Breast epithelium (tissue), 4 donors: ENCODE data around the gene COQ9. TPM values are rescaled to one million over a fixed set of nuclear protein-coding genes. Genes with fewer than 3 reads are reported as not detected.

ENCODE experiments used
- DNase-seq, 2 donors: peaks; one replicate each; pipeline ENCODE4 v3.0.0-alpha.2; 2019; ENCODE audit warnings: low spot score in 2 of 2
- H3K27ac ChIP-seq, 2 donors: fragments of 200-600 bp; sonication (generic) in 1 of 2; one replicate each; pipeline ENCODE4 v1.5.1; 2016 to 2019; ENCODE audit warnings: mild to moderate bottlenecking in 1 of 2
- H3K27me3 ChIP-seq, 2 donors: fragments of 200-600 bp; sonication (generic) in 1 of 2; one replicate each; pipeline versions ENCODE4 v1.5.1 to v1.6.0; 2017 to 2019; ENCODE audit warnings: control low read depth in 1 of 2, mild to moderate bottlenecking in 1 of 2
- H3K36me3 ChIP-seq: fragments of 200-600 bp; one replicate; pipeline ENCODE4 v1.5.1; 2019
- H3K4me1 ChIP-seq, 2 donors: fragments of 200-600 bp; sonication (generic); one replicate each; pipeline ENCODE4 v1.5.1; 2016 to 2019; ENCODE audit warnings: control low read depth in 1 of 2
- H3K4me3 ChIP-seq, 3 donors: fragments of 200-600 bp; sonication (generic); 1 replicate in 2 of 3; 2 replicates in 1 of 3; pipeline ENCODE4 v1.5.1; 2016 to 2019; ENCODE audit warnings: mild to moderate bottlenecking in 3 of 3, moderate library complexity in 2 of 3
- H3K9me3 ChIP-seq, 2 donors: fragments of 200-600 bp; sonication (generic) in 1 of 2; one replicate each; pipeline ENCODE4 v1.5.1; 2016 to 2019; ENCODE audit warnings: control low read depth in 1 of 2
- POLR2A ChIP-seq: fragments of 450-650 bp; IDR thresholded peaks from one replicate; pipeline ENCODE4 v1.6.1; 2016; ENCODE audit warnings: antibody characterized with exemption, mild to moderate bottlenecking, moderate library complexity
- POLR2AphosphoS5 ChIP-seq, 3 donors: sonication (generic); formaldehyde crosslinking; IDR thresholded peaks; one replicate each; pipeline ENCODE4 v1.6.1; 2017; ENCODE audit warnings: antibody characterized with exemption in 3 of 3
- intact Hi-C: fragments of 100-400 bp; cut with DNase I; formaldehyde crosslinking; loops from one replicate; pipeline ENCODE4 v1.15.1; 2023; ENCODE audit warnings: low total_unique reads
- total RNA-seq, 3 donors: library from RNA; depleted of rRNA; stranded (reverse); fragments of >200 nt; gene quantifications; one replicate each; pipeline ENCODE4 v1.1.0, GENCODE V29; 2016
- TF ChIP-seq, protein P1 (sequence below), 3 donors: fragments of 450-650 bp; IDR thresholded peaks; one replicate each; pipeline ENCODE4 v1.5.1; 2016 to 2017; ENCODE audit warnings: antibody characterized with exemption in 3 of 3, mild to moderate bottlenecking in 3 of 3, moderate library complexity in 3 of 3

Gene COQ9
- total RNA-seq, 3 donors from 2014 or later = 36.0 to 42.6 (median 40.7) TPM

DNA sequence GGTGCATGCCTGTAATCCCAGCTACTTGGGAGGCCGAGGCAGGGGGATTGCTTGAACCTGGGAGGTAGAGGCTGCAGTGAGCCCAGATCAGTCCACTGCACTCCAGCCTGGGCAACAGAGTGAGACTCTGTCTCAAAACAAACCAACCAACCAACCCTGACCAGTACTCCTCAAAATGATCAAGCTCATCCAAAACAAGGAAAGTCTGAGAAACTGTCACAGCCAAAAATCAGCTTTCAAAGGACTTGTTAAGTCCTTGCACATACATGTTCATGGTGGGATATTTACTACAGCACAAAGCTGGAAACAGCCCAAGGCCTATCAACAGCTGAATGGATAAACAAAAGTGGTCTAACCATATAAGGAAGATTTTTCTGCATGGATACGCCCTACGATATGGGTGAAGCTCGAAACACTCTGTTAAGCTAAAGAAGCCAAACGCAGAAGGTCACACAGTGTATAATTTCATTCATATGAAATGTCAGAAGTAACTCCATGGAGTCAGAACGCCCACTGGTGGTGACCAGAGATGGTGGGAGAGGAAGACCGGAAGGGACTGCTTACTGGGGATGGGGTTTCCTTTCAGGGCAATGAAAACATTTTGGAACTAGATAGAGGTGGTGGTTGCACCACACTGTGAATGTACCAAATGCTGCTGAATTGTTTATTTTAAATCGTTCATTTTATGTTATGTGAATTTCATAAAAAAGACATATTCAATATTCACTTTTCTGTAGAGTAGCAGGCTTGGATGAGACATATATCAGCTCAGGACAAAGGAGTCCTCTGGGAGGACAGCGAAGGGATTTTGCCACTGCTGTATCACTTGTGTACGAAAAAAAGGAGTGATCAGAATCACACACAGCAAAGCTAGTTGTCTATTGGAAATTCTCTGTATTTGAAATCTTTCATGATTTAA lies 25.0 kb upstream of the COQ9 start:
- DNase-seq = no peak
- peaks cover 6 to 11% of the 10 kb centered on the region in 2 donors for H3K4me1 ChIP-seq
- no peaks in the 10 kb centered on the region for H3K27me3 ChIP-seq
- H3K27ac ChIP-seq = no peak overlapping the region
- H3K4me3 ChIP-seq = no peak overlapping the region
- TF ChIP-seq POLR2A = no peak
- peak in 1 of 3 donors; percentile 21 for TF ChIP-seq POLR2AphosphoS5 (IDR thresholded peaks at IDR 0.05)
- TF ChIP-seq, protein P1, sequence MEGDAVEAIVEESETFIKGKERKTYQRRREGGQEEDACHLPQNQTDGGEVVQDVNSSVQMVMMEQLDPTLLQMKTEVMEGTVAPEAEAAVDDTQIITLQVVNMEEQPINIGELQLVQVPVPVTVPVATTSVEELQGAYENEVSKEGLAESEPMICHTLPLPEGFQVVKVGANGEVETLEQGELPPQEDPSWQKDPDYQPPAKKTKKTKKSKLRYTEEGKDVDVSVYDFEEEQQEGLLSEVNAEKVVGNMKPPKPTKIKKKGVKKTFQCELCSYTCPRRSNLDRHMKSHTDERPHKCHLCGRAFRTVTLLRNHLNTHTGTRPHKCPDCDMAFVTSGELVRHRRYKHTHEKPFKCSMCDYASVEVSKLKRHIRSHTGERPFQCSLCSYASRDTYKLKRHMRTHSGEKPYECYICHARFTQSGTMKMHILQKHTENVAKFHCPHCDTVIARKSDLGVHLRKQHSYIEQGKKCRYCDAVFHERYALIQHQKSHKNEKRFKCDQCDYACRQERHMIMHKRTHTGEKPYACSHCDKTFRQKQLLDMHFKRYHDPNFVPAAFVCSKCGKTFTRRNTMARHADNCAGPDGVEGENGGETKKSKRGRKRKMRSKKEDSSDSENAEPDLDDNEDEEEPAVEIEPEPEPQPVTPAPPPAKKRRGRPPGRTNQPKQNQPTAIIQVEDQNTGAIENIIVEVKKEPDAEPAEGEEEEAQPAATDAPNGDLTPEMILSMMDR (IDR thresholded peaks at IDR 0.05) = peak in 2 of 3 donors; percentile 63 to 73
- no peaks in the 10 kb centered on the region for H3K9me3 ChIP-seq
- no peaks in the 10 kb centered on the region for H3K36me3 ChIP-seq
- intact Hi-C loops = loop anchor here (5.0 kb wide), 1 partner anchor 235 kb away; the partner anchor contains the start of genes PSME3IP1 and RSPRY1

DNA sequence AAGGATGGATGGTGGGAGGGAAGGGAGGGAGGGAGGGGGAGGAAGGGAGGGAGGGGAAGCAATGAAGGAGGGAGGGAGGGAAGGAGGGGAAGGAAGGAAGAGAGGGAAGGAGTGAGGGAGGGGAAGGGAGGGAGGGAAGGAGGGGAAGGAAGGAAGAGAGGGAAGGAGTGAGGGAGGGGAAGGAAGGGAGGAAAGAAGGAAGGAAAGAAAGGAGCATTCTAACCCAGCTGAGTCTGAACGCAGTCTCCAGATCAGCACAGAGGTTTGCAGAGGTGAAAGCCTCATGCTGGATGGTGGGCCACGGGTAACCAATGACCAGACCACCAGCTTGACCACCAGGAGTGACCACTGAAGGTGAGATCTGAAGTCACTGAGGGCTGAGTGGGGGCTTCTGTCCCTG lies 24.1 kb upstream of the COQ9 start:
- DNase-seq = no peak
- H3K4me1 ChIP-seq = peaks cover 6 to 11% of the 10 kb centered on the region in 2 donors
- no peaks in the 10 kb centered on the region for H3K9me3 ChIP-seq
- H3K27ac ChIP-seq = no peak overlapping the region
- no peak overlapping the region for H3K4me3 ChIP-seq
- H3K27me3 ChIP-seq = no peaks in the 10 kb centered on the region
- TF ChIP-seq, protein P1 (IDR thresholded peaks at IDR 0.05) = no peak
- no peak for TF ChIP-seq POLR2A
- no peak for TF ChIP-seq POLR2AphosphoS5 (IDR thresholded peaks at IDR 0.05)
- H3K36me3 ChIP-seq = no peaks in the 10 kb centered on the region
- intact Hi-C loops = loop anchor here (5.0 kb wide), 1 partner anchor 236 kb away; the partner anchor contains the start of genes PSME3IP1 and RSPRY1

DNA sequence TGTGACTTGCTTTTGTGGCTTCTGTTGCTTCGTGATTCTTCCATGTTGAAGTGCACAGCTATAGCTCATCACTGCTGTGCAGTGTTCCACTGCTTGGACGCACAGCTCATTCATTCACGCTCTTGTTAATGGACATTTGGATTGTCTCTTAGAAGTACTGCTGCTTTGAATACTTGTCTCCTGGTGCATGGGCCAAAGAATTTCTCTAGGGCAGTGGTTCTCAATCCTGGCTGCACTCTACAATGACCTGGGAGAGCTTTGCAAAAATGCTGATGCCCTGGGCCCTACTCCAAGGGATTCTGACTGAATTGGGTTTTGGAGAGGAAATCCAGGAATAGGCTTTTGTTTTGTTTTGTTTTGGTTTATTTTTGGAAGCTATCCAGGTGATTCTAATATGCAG lies 22.7 kb upstream of the COQ9 start:
- intact Hi-C loops = loop anchor here (5.0 kb wide), 1 partner anchor 237 kb away; the partner anchor contains the start of genes PSME3IP1 and RSPRY1
- Histone ChIP-seq H3K4me3 (no peak overlapping the region), H3K4me1 (peaks cover 0 to 4% of the 10 kb centered on the region in 2 donors), H3K27me3 (no peaks in the 10 kb centered on the region), H3K9me3 (no peaks in the 10 kb centered on the region), H3K27ac (peak overlapping the region; percentile 12 to 36), H3K36me3 (no peaks in the 10 kb centered on the region)
- no peak for DNase-seq
- no peak for TF ChIP-seq POLR2AphosphoS5 (IDR thresholded peaks at IDR 0.05)
- TF ChIP-seq, protein P1 (IDR thresholded peaks at IDR 0.05) = no peak
- TF ChIP-seq POLR2A = no peak

DNA sequence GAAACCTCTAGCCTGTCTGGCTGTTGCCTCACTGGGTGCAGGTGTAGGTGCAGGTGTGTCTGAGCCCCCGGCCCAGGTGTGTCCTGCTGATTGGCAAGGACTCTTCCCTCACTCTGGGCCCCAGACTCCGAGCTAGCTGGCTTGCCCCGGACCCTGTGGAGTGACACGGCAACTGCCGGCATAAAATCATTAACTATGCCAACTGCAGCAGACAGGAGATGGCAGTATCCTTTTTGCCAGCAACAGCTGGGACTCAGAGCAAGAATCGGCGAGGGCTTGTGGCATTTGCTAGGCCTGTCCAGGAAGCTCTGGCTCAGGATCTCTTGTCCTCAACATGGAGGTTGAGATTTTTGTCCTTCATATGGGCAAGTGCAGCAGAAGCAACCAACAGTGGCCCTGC lies 20.9 kb upstream of the COQ9 start:
- H3K4me3 ChIP-seq = no peak overlapping the region
- no peak for TF ChIP-seq POLR2AphosphoS5 (IDR thresholded peaks at IDR 0.05)
- TF ChIP-seq, protein P1 (IDR thresholded peaks at IDR 0.05) = no peak
- no peak for TF ChIP-seq POLR2A
- intact Hi-C loops = no loop called here
- no peaks in the 10 kb centered on the region for H3K27me3 ChIP-seq
- DNase-seq = no peak
- H3K9me3 ChIP-seq = no peaks in the 10 kb centered on the region
- H3K4me1 ChIP-seq = peaks cover 0 to 4% of the 10 kb centered on the region in 2 donors
- no peak overlapping the region for H3K27ac ChIP-seq
- H3K36me3 ChIP-seq = peaks cover 9% of the 10 kb centered on the region

DNA sequence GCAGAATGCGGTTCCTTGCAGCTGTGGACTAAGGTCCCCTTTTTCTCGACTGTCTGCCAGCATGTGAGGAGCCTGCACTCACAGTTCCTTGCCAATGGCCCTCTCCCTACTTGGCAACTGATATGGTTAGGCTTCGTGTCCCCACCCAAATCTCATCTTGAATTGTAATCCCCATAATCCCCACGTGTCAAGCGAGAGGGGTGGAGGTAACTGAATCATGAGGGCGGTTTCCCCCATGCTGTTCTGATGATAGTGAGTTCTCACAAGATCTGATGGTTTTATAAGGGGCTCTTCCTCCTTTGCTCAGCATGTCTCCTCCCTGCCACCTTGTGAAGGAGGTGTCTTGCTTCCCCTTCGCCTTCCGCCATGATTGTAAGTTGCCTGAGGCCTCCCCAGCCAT lies 20.0 kb upstream of the COQ9 start:
- H3K36me3 ChIP-seq = peaks cover 13% of the 10 kb centered on the region
- H3K4me1 ChIP-seq = peaks cover 0 to 4% of the 10 kb centered on the region in 2 donors
- H3K27ac ChIP-seq = no peak overlapping the region
- no peak overlapping the region for H3K4me3 ChIP-seq
- DNase-seq = no peak
- TF ChIP-seq, protein P1 (IDR thresholded peaks at IDR 0.05) = no peak
- TF ChIP-seq POLR2A (no peak), POLR2AphosphoS5 (IDR thresholded peaks at IDR 0.05) (no peak)
- no peaks in the 10 kb centered on the region for H3K9me3 ChIP-seq
- no peaks in the 10 kb centered on the region for H3K27me3 ChIP-seq
- intact Hi-C loops = no loop called here
